GM23248 (cell line): ENCODE data around the gene ODAD4.

ENCODE experiments used
- EZH2 ChIP-seq: fragments of 200-600 bp; sonication (generic); IDR thresholded peaks from 2 replicates; pipeline ENCODE4 v1.6.1; 2018; ENCODE audit warnings: antibody characterized with exemption, mild to moderate bottlenecking; ENCODE audit not compliant: insufficient read depth, poor library complexity, severe bottlenecking
- EZH2phosphoT487 ChIP-seq: fragments of 200-600 bp; sonication (generic); IDR thresholded peaks from 2 replicates; pipeline ENCODE4 v1.6.1; 2018; ENCODE audit warnings: antibody characterized with exemption, moderate library complexity, mild to moderate bottlenecking, low read depth; ENCODE audit not compliant: insufficient read depth

DNA sequence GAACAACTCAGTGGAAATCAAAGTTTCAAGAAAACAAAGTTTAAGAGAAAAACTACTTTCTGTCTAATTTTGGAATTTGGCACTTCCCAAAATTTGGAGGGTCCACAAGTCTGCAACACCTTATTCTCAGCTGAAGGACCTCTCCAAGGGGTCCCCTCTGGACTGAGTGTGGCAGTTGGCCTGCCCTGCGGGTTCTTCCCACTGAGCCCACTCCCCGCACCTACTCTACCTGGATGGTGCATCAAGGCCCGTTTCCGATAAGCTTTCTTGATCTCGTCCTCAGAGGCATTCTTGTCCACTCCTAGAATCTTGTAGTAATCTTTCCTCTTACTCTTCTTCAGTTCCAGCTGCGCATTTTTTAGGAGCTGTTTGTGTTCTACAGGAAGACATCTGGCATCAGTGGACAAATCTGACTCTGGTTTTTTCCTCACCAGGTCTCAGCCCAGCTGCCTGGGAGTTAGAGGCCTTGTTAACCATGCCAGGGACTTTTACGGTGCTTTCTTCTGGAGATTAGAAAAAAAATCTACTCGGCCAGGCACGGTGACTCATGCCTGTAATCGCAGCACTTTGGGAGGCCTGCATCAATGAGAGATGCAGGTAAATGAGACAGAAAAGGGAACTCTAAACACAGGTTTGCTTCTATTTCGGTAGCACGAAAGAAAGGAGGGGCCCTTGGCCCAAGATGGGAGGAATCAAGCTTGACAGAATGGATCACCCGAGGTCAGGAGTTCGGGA lies 51.8 kb downstream of the ODAD4 start:
- TF ChIP-seq EZH2: no peak
- no peak for TF ChIP-seq EZH2phosphoT487
